ENCODE measurements around the gene DNASE1L1.

- TF ChIP-seq POLR2A (IDR thresholded peaks at IDR 0.05): no peak
- TF ChIP-seq CTCF (IDR thresholded peaks at IDR 0.05): no peak
These were observed 48.5 kb upstream of the DNASE1L1 start for GRCh38 chrX:154457491-154458115.

Data from esophagus squamous epithelium (tissue), 4 donors.